Body of pancreas (tissue), 4 donors: ENCODE measurements around the gene FBXO34. TPM values are rescaled to one million over a fixed set of nuclear protein-coding genes. Genes with fewer than 3 reads are reported as not detected.

ENCODE experiments used
- ATAC-seq: fragments of 150-250 bp; one replicate; pipeline ENCODE4 v1.9.1; 2016
- DNase-seq, 4 donors: peaks; one replicate each; pipeline ENCODE4 v3.0.0-alpha.2; 2019
- H3K27ac ChIP-seq, 4 donors: fragments of 200-600 bp; sonication (generic); 1 replicate in 3 of 4; 2 replicates in 1 of 4; pipeline versions ENCODE4 v1.5.1 to v1.6.1; 2016 to 2019; ENCODE audit warnings: mild to moderate bottlenecking in 1 of 4, mixed read lengths in 1 of 4, moderate library complexity in 1 of 4
- H3K27me3 ChIP-seq, 2 donors: fragments of 200-600 bp; sonication (generic); one replicate each; pipeline ENCODE4 v1.6.0; 2016; ENCODE audit warnings: mild to moderate bottlenecking in 1 of 2
- H3K36me3 ChIP-seq, 2 donors: fragments of 200-600 bp; sonication (generic); replicated peaks in 1 of 2; 2 replicates each; pipeline ENCODE4 v1.5.1; 2016; ENCODE audit warnings: low read depth in 2 of 2; ENCODE audit not compliant: insufficient read depth in 1 of 2
- H3K4me1 ChIP-seq: fragments of 200-600 bp; sonication (generic); one replicate; pipeline ENCODE4 v1.6.0; 2016
- H3K4me3 ChIP-seq, 2 donors: fragments of 200-600 bp; sonication (generic); 1 replicate in 1 of 2; 2 replicates in 1 of 2; pipeline ENCODE4 v1.5.1; 2016 to 2019
- H3K9me3 ChIP-seq, 3 donors: fragments of 200-600 bp; sonication (generic); 1 replicate in 2 of 3; 2 replicates in 1 of 3; pipeline ENCODE4 v1.5.1; 2016
- CTCF ChIP-seq, 7 experiments: fragments of 450-650 bp in 4 of 7; fragments of 200-600 bp in 3 of 7; sonication (generic) in 3 of 7; IDR thresholded peaks; one replicate each; pipeline ENCODE4 v1.5.1; 2016 to 2019; ENCODE audit warnings: antibody characterized with exemption in 7 of 7
- POLR2A ChIP-seq, 3 donors: fragments of 450-650 bp; IDR thresholded peaks; one replicate each; pipeline ENCODE4 v1.6.1; 2016; ENCODE audit warnings: antibody characterized with exemption in 3 of 3, mild to moderate bottlenecking in 2 of 3
- WGBS, 2 donors: methylation state at CpG; one replicate each; pipeline ENCODE4 v1.1.5; 2017; 5-methylcytosine and 5-hydroxymethylcytosine counted together
- intact Hi-C: fragments of 100-400 bp; cut with DNase I; formaldehyde crosslinking; loops from one replicate; pipeline ENCODE4 v1.15.1; 2023
- total RNA-seq, 2 donors: library from RNA; depleted of rRNA; stranded (reverse); fragments of >200 nt; gene quantifications; one replicate each; pipeline ENCODE4 v1.1.0, GENCODE V29; 2016

The FBXO34 gene
- total RNA-seq, 2 donors from 2014 or later: 14.2 to 17.4 TPM

DNA sequence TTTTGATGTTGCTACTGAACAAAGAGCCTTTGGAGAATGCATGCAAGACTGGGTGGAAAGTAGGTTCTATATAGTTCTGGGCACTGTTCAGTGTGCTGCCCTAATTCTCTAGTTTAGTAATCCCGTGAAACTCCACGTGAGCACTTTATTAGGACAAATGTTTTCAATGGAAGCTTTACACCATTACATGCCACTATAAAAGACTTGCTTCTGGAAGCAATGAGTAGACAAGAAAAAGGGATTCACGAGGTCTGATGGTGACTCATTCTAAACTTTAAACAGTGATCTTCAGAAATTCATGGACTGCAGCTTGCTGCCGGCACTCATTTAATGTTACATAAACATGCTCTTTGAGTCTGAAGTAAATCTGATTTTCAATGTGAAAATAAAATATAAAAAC, 118.1 kb downstream of the FBXO34 start:
- 88 to 90% methylated on average over 4 of the region's 4 CpGs for WGBS, 2 donors
- Histone ChIP-seq H3K4me1 (no peaks in the 10 kb centered on the region), H3K36me3 (peaks cover 0 to 5% of the 10 kb centered on the region in 2 donors), H3K27me3 (no peaks in the 10 kb centered on the region), H3K4me3 (no peak overlapping the region), H3K27ac (no peak overlapping the region), H3K9me3 (no peaks in the 10 kb centered on the region)
- no peak for TF ChIP-seq CTCF (IDR thresholded peaks at IDR 0.05)
- TF ChIP-seq POLR2A (IDR thresholded peaks at IDR 0.05): no peak
- DNase-seq: no peak
- intact Hi-C loops: no loop called here
- no peak for ATAC-seq

DNA sequence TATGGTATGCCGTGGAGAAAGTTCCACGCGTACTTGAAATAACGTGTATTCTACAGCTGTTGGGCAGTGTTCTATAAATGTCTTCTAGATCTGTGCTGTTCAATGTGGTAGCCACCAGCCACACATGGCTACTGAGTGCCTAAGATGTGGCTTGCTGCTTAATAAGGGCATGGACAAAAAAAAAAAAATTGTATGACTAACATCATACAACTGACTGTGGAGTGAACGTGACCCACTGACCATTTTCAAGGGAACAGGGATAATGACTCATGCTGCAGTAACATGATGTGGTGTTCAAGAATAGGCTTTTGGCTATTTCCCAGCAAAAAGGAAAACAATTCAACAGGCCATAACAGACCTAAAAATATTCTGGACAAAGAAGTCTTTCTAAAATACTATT, 127.5 kb downstream of the FBXO34 start:
- H3K4me3 ChIP-seq: no peak overlapping the region
- TF ChIP-seq POLR2A (IDR thresholded peaks at IDR 0.05) (no peak), CTCF (IDR thresholded peaks at IDR 0.05) (no peak)
- peak in 2 of 4 donors; percentile 22 to 29 for DNase-seq
- no peaks in the 10 kb centered on the region for H3K9me3 ChIP-seq
- no peaks in the 10 kb centered on the region for H3K4me1 ChIP-seq
- intact Hi-C loops: no loop called here
- no peaks in the 10 kb centered on the region for H3K27me3 ChIP-seq
- ATAC-seq: peak; percentile 35
- H3K27ac ChIP-seq: no peak overlapping the region
- 84 to 89% methylated on average over 5 of the region's 5 CpGs for WGBS, 2 donors
- H3K36me3 ChIP-seq: peaks cover 0 to 3% of the 10 kb centered on the region in 2 donors

- no peak for DNase-seq
- no peak overlapping the region for H3K27ac ChIP-seq
- H3K4me1 ChIP-seq: no peaks in the 10 kb centered on the region
- H3K36me3 ChIP-seq: peaks cover 0 to 3% of the 10 kb centered on the region in 2 donors
- H3K4me3 ChIP-seq: no peak overlapping the region
- TF ChIP-seq CTCF (IDR thresholded peaks at IDR 0.05) (no peak), POLR2A (IDR thresholded peaks at IDR 0.05) (no peak)
- H3K9me3 ChIP-seq: no peaks in the 10 kb centered on the region
- whole genome bisulfite sequencing, 2 donors: 95 to 97% methylated on average over 1 of the region's 1 CpG
- no peaks in the 10 kb centered on the region for H3K27me3 ChIP-seq
- intact Hi-C loops: no loop called here
- no peak for ATAC-seq
These were observed 128.0 kb downstream of the FBXO34 start for GRCh38 chr14:55399183-55399582.

DNA sequence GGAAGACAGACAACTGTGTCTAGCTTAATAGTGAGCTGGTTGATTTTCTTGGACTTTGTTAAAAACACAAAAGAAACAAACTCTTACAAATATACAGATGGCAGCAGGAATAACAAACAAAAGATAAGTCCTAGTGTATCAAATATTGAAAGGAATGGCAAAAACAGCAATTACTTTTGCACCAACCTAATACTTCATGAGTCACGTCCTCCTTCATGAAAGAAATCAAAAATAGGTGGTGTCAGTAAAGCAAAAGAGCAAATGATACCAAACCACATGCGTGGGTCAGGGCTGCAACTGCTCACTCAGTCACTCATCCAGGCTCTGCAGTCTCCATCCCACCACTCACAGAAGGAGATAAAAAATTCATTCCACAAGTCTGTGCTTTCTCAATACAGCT, 128.6 kb downstream of the FBXO34 start:
- DNase-seq (no peak), ATAC-seq (no peak)
- no peak overlapping the region for H3K27ac ChIP-seq
- H3K36me3 ChIP-seq: peaks cover 0 to 2% of the 10 kb centered on the region in 2 donors
- WGBS, 2 donors: 74 to 85% methylated on average over 2 of the region's 2 CpGs
- H3K9me3 ChIP-seq: no peaks in the 10 kb centered on the region
- no peaks in the 10 kb centered on the region for H3K4me1 ChIP-seq
- no peaks in the 10 kb centered on the region for H3K27me3 ChIP-seq
- intact Hi-C loops: no loop called here
- no peak overlapping the region for H3K4me3 ChIP-seq
- TF ChIP-seq CTCF (IDR thresholded peaks at IDR 0.05): no peak
- TF ChIP-seq POLR2A (IDR thresholded peaks at IDR 0.05): no peak

DNA sequence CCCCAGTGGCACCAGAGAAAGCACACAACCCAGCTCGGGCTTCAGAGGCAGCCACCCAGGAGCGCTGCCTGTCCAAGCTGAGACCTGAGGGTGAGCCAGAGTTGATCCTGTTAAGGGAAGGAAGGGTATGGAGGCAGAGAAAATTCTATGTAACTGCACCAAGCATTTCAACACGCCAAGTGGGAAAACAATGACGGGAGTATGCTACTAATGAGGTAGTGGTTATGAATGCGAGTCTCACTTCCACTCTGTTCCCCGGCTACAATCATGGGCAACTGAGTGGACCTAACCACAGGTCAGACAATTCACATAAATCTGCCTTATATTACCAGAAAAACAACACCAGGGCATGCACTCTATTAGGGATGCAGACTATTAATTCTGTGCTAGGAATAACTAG, 130.5 kb downstream of the FBXO34 start:
- WGBS, 2 donors: 84 to 86% methylated on average over 6 of the region's 6 CpGs

More for the DNA sequence above, 130.5 kb downstream of the FBXO34 start:
- Histone ChIP-seq H3K27ac (no peak overlapping the region), H3K36me3 (no peaks in the 10 kb centered on the region), H3K9me3 (no peaks in the 10 kb centered on the region), H3K4me3 (no peak overlapping the region), H3K27me3 (no peaks in the 10 kb centered on the region), H3K4me1 (no peaks in the 10 kb centered on the region)
- ATAC-seq (no peak), DNase-seq (no peak)
- no peak for TF ChIP-seq POLR2A (IDR thresholded peaks at IDR 0.05)
- TF ChIP-seq CTCF (IDR thresholded peaks at IDR 0.05): no peak
- intact Hi-C loops: no loop called here
